ENCODE data around the gene TCL1B. TPM values are rescaled to one million over a fixed set of nuclear protein-coding genes. Genes with fewer than 3 reads are reported as not detected.

The TCL1B gene
- total and polyA plus RNA-seq, 2 of the 8 experiments (the other 6 are each of a cell fraction or from before 2014, with no cell fraction given): 9.6 to 11.5 TPM

GRCh38 chr14:95722525-95723190 lies 36.4 kb downstream of the TCL1B start:
- no peak overlapping the region for H3K9ac ChIP-seq (replicated peaks in 1 of 4; ENCODE audit: extremely low read depth in 1 of 4, low read depth in 3 of 4, low read length in 3 of 4)
- no peak overlapping the region for H3K4me2 ChIP-seq (ENCODE audit: insufficient read depth in 1 of 2, low read depth in 2 of 2, low read length in 2 of 2)
- peak in 1 of 2 experiments; percentile 4 for DNase-seq (ENCODE audit: low read depth in 1 of 2, low spot score in 2 of 2)
- 100% methylated on average over 1 of the region's 1 CpG; no CpG with 5 or more reads in 1 of the 2 experiments for WGBS, 2 experiments (ENCODE audit: extremely low coverage in 1 of 2, insufficient coverage in 1 of 2, insufficient read length in 1 of 2, insufficient replicate concordance in 2 of 2, low coverage in 1 of 2, low lambda C conversion rate in 2 of 2, missing lambda C conversion rate in 1 of 2)
- no peak overlapping the region for H2BK12ac ChIP-seq (ENCODE audit: low read depth, low read length)
- H4K91ac ChIP-seq (replicated peaks; ENCODE audit: insufficient read length, low read length): no peak overlapping the region
- H3K27me3 ChIP-seq (replicated peaks in 1 of 4; ENCODE audit: control insufficient read depth in 3 of 4, extremely low read depth in 1 of 4, insufficient read depth in 3 of 4, low read length in 3 of 4): no peaks in the 10 kb centered on the region
- H4K8ac ChIP-seq (ENCODE audit: extremely low read depth, insufficient read depth, low read length): no peak overlapping the region
- H3K56ac ChIP-seq (replicated peaks; ENCODE audit: insufficient read length, low read depth, low read length): no peak overlapping the region
- H3K36me3 ChIP-seq (ENCODE audit: control insufficient read depth in 2 of 4, insufficient read depth in 4 of 4, low read length in 3 of 4): no peaks in the 10 kb centered on the region
- no peak overlapping the region for H3K14ac ChIP-seq (ENCODE audit: insufficient read length)
- no peak overlapping the region for H3K23ac ChIP-seq (ENCODE audit: insufficient read length)
- no peak overlapping the region for H3K4ac ChIP-seq (replicated peaks; ENCODE audit: insufficient read length, low read depth, low read length)
- H3K27ac ChIP-seq (ENCODE audit: low read depth, low read length): no peak overlapping the region
- no peak overlapping the region for H2BK120ac ChIP-seq (replicated peaks; ENCODE audit: low read depth, low read length)
- H3K9me3 ChIP-seq (ENCODE audit: insufficient read depth in 2 of 2, low read depth in 1 of 2, low read length in 1 of 2): no peaks in the 10 kb centered on the region; a peak in 1 of 4 replicates
- ChIA-PET CTCF (ENCODE audit: partially characterized antibody) (interaction anchor here (1.0 to 1.4 kb wide), 5 partner anchors 13 to 378 kb away, joined by 3 read pairs; no protein-coding TSS in a partner anchor), POLR2A (ENCODE audit: partially characterized antibody) (no interaction called here)
- no peak overlapping the region for H3K4me3 ChIP-seq (ENCODE audit: extremely low read depth in 1 of 4, insufficient read depth in 2 of 4, low read depth in 3 of 4, low read length in 4 of 4)
- H2BK5ac ChIP-seq (ENCODE audit: low read depth, low read length): no peak overlapping the region
- H4K5ac ChIP-seq (ENCODE audit: insufficient read length, low read depth, low read length): no peak overlapping the region
- H2AFZ ChIP-seq (ENCODE audit: low read length): no peak overlapping the region
- no peaks in the 10 kb centered on the region for H3K79me2 ChIP-seq (ENCODE audit: control insufficient read depth in 1 of 2, insufficient read depth in 2 of 2, low read length in 2 of 2)
- H3K23me2 ChIP-seq (ENCODE audit: low read depth, low read length): no peaks in the 10 kb centered on the region
- H3K18ac ChIP-seq (ENCODE audit: extremely low read depth, low read length): no peak overlapping the region
- no peak overlapping the region for H2BK15ac ChIP-seq (ENCODE audit: low read length)
- no peaks in the 10 kb centered on the region for H4K20me1 ChIP-seq (replicated peaks in 1 of 2; ENCODE audit: control insufficient read depth in 1 of 2, insufficient read depth in 2 of 2, low read length in 2 of 2)
- FAIRE-seq: no peak
- H2AK5ac ChIP-seq (ENCODE audit: low read depth, low read length): no peak overlapping the region
- H3K79me1 ChIP-seq (ENCODE audit: low read depth, low read length): no peaks in the 10 kb centered on the region
- H3K4me1 ChIP-seq (replicated peaks in 1 of 4; ENCODE audit: control insufficient read depth in 3 of 4, insufficient read depth in 4 of 4, low read length in 3 of 4): no peaks in the 10 kb centered on the region
- H2BK20ac ChIP-seq (ENCODE audit: low read length): no peak overlapping the region
- TF ChIP-seq JUND (IDR thresholded peaks at IDR 0.05; ENCODE audit: low read length) (no peak), NRF1 (IDR thresholded peaks at IDR 0.05; ENCODE audit: low read depth, low read length) (no peak), SIN3A (conservative IDR thresholded peaks at IDR 0.05 in 1 of 2, IDR thresholded peaks at IDR 0.05 in 1 of 2; ENCODE audit: low read depth in 1 of 2, low read length in 2 of 2) (no peak), KDM1A (IDR thresholded peaks at IDR 0.05; ENCODE audit: borderline replicate concordance, low read length) (no peak), RAD21 (IDR thresholded peaks at IDR 0.05 in 1 of 2, conservative IDR thresholded peaks at IDR 0.05 in 1 of 2; ENCODE audit: low read depth in 2 of 2, low read length in 2 of 2) (no peak), ATF3 (IDR thresholded peaks at IDR 0.05; ENCODE audit: insufficient read depth, low read depth, low read length) (no peak), ASH2L (IDR thresholded peaks at IDR 0.05; ENCODE audit: low read length) (no peak), BACH1 (IDR thresholded peaks at IDR 0.05; ENCODE audit: low read length) (no peak), GTF2F1 (IDR thresholded peaks at IDR 0.05; ENCODE audit: borderline replicate concordance, low read depth, low read length) (no peak), POLR2A (IDR thresholded peaks at IDR 0.05; ENCODE audit: control extremely low read depth in 1 of 2, low read depth in 2 of 2, low read length in 2 of 2) (no peak), TCF12 (IDR thresholded peaks at IDR 0.05; ENCODE audit: low read depth, low read length) (no peak), CHD1 (IDR thresholded peaks at IDR 0.05; ENCODE audit: low read depth, low read length) (no peak), KDM5A (IDR thresholded peaks at IDR 0.05; ENCODE audit: low read length) (no peak)
